ENCODE results near the gene FGA.

Gene FGA

DNA sequence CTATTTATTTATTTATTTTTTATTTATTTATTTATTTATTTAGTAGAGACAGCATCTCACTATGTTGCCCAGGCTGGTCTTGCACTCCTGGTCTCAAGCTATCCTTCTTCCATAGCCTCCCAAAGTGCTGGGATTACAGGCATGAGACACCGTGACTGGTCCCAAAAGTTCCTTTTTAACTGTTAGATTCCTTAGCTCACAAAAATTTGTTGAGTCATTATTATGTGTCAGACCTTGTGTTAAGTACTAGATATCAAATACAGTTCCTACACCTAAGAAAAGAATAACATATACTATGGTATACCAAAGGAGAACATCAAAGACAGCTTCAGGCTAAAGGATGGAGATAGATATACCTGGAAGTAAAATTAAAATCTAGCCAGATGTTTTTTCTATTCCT is 11.6 kb downstream of the FGA start:
- no peak for DNase-seq

GRCh38 chr4:154577324-154577723 is 13.2 kb downstream of the FGA start:
- DNase-seq: no peak

GRCh38 chr4:154574311-154574710 is 16.2 kb downstream of the FGA start:
- no peak for DNase-seq

DNA sequence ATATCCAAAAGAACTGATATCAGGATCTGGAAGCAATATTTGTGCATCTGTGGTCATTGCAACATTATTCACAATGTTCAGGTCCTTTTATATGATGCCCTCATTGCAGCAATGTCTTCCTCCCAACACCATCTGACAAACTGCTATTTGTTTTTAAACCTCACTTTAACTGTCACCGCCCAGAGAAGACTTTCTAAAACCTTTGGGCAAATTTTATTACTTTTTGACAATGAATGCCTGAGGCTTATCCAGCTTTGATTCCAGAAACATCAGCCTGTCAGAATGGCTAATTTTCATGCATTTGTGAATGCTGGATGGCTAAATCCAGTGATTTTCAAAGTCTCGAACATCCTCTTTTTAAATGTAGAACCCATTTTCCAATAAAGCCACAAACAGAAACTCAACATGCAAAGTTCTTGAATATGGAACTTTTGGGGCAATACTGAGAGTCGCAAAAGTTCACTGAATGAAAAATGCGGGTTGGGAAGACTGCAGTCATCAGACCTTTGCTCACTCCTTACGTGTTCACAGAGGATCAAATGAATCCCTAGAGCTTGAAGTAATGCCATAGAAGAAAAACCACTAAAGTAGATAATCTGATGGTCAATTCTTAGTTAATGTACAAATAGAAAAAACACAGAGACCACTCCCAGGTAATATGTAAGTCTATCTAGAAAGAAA is 17.2 kb downstream of the FGA start:
- no peak for DNase-seq

GRCh38 chr4:154569584-154569983 is 21.0 kb downstream of the FGA start:
- DNase-seq: no peak

DNA sequence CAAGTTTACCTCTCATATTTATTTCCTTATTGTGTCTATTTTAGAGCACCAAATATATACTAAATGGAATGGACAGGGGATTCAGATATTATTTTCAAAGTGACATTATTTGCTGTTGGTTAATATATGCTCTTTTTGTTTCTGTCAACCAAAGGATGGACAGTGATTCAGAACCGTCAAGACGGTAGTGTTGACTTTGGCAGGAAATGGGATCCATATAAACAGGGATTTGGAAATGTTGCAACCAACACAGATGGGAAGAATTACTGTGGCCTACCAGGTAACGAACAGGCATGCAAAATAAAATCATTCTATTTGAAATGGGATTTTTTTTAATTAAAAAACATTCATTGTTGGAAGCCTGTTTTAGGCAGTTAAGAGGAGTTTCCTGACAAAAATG is 21.5 kb downstream of the FGA start:
- no peak for DNase-seq

DNA sequence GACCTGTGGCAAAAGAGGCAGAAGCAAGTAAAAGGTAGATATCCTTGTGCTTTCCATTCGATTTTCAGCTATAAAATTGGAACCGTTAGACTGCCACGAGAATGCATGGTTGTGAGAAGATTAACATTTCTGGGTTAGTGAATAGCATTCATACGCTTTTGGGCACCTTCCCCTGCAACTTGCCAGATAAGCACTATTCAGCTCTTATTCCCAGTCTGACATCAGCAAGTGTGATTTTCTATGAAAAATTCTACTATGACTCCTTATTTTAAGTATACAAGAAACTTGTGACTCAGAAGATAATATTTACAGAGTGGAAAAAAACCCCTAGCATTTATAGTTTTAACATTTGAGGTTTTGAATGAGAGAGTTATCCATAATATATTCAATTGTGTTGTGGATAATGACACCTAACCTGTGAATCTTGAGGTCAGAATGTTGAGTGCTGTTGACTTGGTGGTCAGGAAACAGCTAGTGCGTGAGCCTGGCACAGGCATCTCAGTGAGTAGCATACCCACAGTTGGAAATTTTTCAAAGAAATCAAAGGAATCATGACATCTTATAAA is 23.8 kb downstream of the FGA start:
- no peak for DNase-seq

- no peak for DNase-seq
Measured at GRCh38 chr4:154565704-154566103, 24.8 kb downstream of the FGA start.

DNA sequence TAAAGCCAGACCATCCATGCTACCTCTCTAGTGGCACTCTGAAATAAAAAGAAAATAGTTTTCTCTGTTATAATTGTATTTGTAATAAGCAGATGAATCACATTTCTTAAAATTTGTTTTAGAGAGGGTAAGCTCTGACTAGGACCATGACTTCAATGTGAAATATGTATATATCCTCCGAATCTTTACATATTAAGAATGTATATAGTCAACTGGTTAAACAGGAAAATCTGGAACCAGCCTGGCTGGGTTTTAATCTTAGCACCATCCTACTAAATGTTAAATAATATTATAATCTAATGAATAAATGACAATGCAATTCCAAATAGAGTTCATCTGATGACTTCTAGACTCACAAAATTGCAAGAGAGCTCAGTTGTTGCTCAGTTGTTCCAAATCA is 26.2 kb downstream of the FGA start:
- no peak for DNase-seq

DNA sequence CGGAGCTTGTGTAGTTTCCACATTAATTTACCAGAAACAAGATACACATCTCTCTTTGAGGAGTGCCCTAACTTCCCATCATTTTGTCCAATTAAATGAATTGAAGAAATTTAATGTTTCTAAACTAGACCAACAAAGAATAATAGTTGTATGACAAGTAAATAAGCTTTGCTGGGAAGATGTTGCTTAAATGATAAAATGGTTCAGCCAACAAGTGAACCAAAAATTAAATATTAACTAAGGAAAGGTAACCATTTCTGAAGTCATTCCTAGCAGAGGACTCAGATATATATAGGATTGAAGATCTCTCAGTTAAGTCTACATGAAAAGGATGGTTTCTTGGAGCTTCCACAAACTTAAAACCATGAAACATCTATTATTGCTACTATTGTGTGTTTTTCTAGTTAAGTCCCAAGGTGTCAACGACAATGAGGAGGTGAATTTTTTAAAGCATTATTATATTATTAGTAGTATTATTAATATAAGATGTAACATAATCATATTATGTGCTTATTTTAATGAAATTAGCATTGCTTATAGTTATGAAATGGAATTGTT is 27.8 kb downstream of the FGA start, which contains the start of gene FGB:
Gene FGB, plus strand, starts transcription at position 315 of the 558 bp plus-strand sequence. Its CDS starts 8 bp downstream, at position 323.
- no peak for DNase-seq

GRCh38 chr4:154560824-154561231 is 29.7 kb downstream of the FGA start:
- DNase-seq: no peak

DNA sequence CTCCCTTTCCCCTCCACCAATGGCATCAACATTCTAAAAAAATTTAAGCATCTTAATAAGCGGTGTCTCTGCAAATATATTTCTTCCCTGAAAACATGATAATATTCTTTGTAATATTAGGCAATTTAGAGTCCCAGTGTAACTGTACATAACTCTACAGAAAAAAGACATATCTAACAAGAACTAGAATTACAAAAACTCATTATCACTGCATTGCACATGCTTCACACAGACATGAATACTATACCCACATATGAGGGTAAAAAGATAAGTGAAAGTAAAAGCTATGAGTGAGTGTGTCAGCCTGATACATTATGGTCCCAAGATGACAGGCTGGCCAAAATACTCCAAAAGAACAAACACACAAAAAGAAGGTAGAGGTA is 30.1 kb downstream of the FGA start:
- DNase-seq: no peak

- peak in 1 of 5 experiments; percentile 9 for DNase-seq
Measured at GRCh38 chr4:154559494-154560418, 30.8 kb downstream of the FGA start.

GRCh38 chr4:154559141-154559493 is 31.4 kb downstream of the FGA start:
- DNase-seq: no peak

GRCh38 chr4:154551872-154552686 is 38.5 kb downstream of the FGA start:
- DNase-seq: peak; percentile 15 to 75 (median 53)

DNA sequence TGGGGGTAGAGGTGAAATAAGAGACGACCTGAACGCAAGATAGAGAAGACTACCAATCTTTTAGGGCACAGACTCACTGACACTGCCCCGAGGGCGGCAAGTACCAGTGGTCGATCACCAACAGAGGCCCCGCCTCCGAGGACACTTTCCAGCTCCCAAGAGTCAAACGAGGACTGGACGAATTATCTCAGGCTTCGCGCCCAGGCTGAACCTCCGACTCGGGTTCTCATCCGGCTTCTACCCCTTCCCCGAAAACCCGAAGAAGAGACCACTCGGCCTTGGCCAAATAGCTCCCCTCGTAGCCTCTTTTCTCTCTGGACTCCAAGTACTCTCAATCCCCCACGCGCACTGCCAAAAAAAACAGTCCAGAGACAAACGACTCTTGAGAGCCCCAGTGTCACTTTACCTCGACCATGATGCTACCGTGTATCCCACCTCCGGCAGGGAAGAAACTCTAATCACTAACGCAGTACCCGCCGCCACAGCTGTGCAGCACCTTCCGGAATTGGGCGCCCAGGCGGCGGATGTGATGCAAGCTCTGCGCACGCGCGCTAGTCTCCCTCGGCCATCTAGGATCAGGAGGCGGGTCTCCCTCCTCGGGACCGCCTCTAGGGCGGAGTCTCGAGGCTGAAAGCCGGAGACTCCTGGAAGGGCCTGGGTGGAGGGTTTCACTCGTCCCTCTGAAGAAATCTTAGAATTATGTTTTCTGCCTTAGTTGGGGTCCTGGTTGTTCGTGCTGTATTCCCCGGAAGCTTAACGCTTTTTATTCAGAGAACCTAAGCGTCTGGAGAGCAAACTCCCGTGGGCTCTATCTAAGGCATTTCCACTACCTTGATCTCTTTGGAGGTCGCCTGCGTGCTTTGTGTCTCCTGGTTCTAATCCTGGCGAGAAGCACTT is 40.4 kb downstream of the FGA start, which contains the start of gene PLRG1:
Gene PLRG1, minus strand, starts transcription at position 507 of the 897 bp plus-strand sequence. Its CDS starts 92 bp downstream, at position 415.
- DNase-seq: peak; percentile 94 to 96 (median 94)

DNA sequence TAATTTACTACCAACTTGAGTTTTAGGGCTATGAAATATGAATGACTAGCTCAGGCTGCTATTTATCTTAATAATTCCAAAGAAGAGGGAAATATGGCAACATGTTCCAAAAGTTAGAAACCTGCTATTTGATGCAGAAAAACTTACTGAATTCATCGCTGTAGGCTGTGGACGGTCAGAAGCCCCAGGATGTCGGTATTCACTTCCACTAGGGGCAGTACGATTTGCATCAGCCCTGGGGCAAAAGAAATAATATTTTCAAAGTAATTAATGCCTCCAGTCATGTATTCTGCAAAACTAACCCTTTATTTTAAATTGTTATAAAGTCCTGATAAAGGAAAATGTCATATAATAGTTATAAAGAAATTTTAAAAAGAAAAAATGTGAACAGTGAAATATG is 44.9 kb downstream of the FGA start:
- no peak for DNase-seq

GRCh38 chr4:154542271-154542879 is 48.2 kb downstream of the FGA start:
- no peak for DNase-seq

All from T-helper 2 cell (primary cell).